Epithelial cell of alveolus of lung (primary cell): Measurements from ENCODE around the gene SCN10A. TPM values are rescaled to one million over a fixed set of nuclear protein-coding genes. Genes with fewer than 3 reads are reported as not detected.

Experiments
- total RNA-seq: library from RNA; depleted of rRNA; stranded (reverse); fragments of >200 nt; gene quantifications from 2 replicates; pipeline ENCODE4 v1.2.1, GENCODE V29; 2015

SCN10A gene
- total RNA-seq: not detected in 2 replicates

DNA sequence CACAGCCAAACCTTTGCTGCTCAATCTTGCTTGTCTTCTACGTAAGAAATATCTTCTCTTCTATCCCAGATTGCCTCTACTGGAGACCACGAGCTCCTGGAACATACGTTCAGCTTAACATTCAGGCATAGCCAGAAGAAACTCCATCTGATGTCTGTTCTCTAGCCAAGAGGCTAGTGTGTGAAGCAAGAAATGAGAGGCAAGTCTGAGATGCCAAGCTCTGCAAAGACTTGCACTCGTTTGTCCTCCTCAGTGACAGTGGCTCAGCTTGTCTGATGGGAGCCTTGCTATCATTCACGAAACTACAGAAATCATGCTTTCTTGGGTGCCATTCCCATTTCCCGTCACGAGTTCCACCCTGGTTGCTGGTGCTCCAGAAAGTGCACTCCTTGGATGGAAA lies at the start of gene SCN10A:
Gene SCN10A (minus strand): TSS at position 192 of the 400 bp plus-strand sequence. CDS start 22,207 bp downstream, outside the sequence.

DNA sequence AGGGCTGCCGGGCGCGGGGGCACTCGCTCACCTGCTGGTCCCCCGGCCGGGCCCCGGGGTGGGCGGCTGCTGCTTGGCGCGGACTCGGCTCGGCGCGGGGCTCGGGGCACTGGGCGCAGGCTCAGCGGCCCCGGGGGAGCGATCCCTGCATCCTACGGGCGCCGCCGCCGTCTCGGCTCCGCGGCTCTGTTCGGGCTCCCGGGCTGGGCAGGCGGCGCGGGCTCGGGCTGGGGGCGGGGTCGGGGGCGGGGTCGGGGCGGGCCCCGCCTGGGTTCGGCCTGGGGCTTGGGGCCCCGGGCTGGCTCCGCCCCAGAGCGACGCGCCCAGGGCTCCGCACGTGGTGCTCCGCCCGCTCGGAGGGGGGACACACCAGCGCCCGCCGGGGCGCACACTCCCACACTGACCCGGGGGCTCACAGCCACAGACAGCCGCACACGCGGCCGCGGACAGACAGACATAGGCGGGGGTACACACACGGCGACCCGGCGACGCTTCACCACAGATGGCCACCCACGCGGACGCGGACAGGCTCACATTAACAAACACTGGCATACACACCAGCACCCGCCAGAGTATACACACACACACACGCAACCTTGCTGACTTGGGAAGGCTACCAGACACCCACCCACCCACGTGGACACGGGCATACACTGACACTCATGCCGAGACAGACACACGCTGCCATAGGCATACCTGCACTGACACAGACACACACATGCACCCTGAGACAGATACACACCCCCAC lies 166.3 kb downstream of the SCN10A start, which contains the start of gene SCN5A:
Gene SCN5A (minus strand): TSS at position 188 of the 748 bp plus-strand sequence. CDS start 16,380 bp downstream, outside the sequence.

Other genes with a start within 250 kb of the SCN10A start
- 0.39 and 0.96 TPM in 2 replicates for gene SCN5A, start 166.5 kb downstream of the SCN10A start, total RNA-seq
- under 0.01 TPM in 2 replicates for gene SCN11A, start 235.7 kb upstream of the SCN10A start, total RNA-seq
- gene WDR48, start 235.8 kb upstream of the SCN10A start, total RNA-seq: 16.9 and 19.9 TPM in 2 replicates